IPS-11a (cell line): ENCODE measurements around the gene HPCAL4.

Experiments
- H3K4me3 ChIP-seq: one replicate; pipeline ENCODE4 v1.5.1; 2013; ENCODE audit warnings: low read depth, low read length, control low read depth

Gene HPCAL4

DNA sequence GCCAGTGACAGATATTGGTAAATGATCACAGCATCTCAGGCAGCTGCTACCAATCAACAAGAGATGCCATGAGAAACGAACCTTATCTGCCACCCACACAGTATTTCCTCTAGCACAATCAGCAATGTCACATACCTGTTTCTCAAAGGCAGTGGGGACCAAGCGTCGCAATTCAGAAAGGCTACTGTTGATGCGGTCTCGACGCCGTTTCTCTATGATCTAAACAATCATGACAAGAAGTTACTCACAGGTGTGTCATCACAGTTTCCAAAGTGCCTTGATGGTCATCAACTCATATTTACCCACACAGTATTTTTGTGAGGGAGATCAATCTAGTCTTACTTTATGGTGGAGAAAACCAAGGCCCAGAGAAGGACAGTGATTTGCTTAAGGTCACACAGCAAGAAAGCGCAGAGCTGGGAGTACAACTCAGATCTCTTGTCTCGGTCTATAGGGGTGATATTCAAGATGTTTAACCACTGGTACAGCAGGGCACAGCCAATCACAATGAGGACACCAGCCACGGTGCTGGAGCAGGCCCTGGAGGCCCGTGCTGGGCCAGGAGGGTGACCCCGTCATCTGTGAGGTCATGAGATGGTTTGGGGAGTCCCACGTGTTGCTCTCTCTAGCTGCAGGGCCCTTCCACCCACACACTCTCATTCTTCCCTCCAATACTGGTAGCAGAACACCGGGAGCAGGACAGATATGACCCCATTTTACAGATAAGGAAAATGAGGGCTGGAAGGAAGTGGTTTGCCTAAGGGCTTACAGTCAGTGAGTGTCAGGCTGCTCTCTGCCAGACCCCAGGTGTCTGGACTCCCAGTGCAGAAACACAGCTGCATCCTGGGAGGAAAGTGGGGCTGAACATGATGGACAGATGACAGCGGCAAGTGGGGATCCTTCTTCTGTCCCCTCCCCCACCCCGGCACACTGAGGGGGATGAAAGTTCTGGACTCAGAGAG lies 59.6 kb downstream of the HPCAL4 start:
- H3K4me3 ChIP-seq: no peak overlapping the region

DNA sequence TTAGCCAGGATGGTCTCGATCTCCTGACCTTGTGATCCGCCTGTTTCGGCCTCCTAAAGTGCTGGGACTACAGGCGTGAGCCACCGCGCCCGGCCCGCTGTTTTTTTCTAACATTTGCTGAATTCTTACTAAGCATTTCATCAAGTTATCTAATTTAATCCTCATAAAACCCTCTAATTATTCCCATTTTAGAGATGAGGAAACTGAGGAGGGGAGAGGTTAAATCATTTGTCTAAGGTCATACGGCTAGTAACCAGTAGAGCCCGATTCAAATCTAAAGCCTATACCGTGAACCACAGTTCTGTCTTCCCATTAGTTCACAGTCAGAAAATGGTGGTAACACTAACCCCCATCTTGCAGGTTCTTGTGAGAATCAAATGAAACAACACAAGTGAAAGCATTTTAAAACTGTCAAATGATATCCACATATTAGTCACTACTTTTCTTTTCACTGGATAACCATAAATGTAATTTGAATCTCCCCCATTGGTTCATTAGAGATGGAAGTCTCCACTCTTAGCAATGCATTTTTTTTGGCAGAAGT lies 62.4 kb downstream of the HPCAL4 start:
- H3K4me3 ChIP-seq: no peak overlapping the region
